Endothelial cell of umbilical vein (primary cell): ENCODE measurements around the gene ACAT1. TPM values are rescaled to one million over a fixed set of nuclear protein-coding genes. Genes with fewer than 3 reads are reported as not detected.

Experiments used
- BruUV-seq: library from RNA; stranded (reverse); fragments of 400-500 nt; replicated peaks from 2 replicates; lab custom pipeline; 2021; lab: Mats Ljungman, UMichigan
- CTCF ChIA-PET: fragments of 300-600, 350-600 bp; sonication (Branson Sonifier 250); formaldehyde crosslinking; loops from one replicate; lab custom pipeline; 2021; ENCODE audit warnings: antibody characterized with exemption, inconsistent platforms; lab: Charles Lee
- POLR2A ChIA-PET: fragments of 300-600, 350-600 bp; sonication (Branson Sonifier 250); formaldehyde crosslinking; loops from one replicate; lab custom pipeline; 2021; ENCODE audit warnings: antibody characterized with exemption, inconsistent platforms; lab: Charles Lee
- DNase-seq: peaks from one replicate; pipeline ENCODE4 v3.0.0-alpha.2; 2011; ENCODE audit warnings: low read depth, low spot score
- FAIRE-seq: peaks from 2 replicates; lab custom pipeline; 2011; peaks lifted over from hg19 to GRCh38; lab: Jason Lieb, UNC
- H2AFZ ChIP-seq: 2 replicates; pipeline ENCODE4 v1.6.0; 2012; ENCODE audit warnings: low read depth, low read length, control low read depth, inconsistent platforms
- H3K27ac ChIP-seq: 2 replicates; pipeline ENCODE4 v1.5.1; 2011; ENCODE audit warnings: low read depth, mild to moderate bottlenecking, control low read depth, low read length, moderate library complexity; ENCODE audit not compliant: insufficient read depth
- H3K27me3 ChIP-seq, 2 experiments: 2 replicates each; pipeline versions ENCODE4 v1.6.0 to v1.6.1; 2011; ENCODE audit warnings: low read length in 2 of 2, mixed read lengths in 1 of 2; ENCODE audit not compliant: control insufficient read depth in 2 of 2, insufficient read depth in 2 of 2
- H3K36me3 ChIP-seq, 2 experiments: 2 replicates in 1 of 2; 3 replicates in 1 of 2; pipeline ENCODE4 v1.5.1; 2011; ENCODE audit warnings: low read length in 2 of 2, mild to moderate bottlenecking in 1 of 2, moderate library complexity in 1 of 2; ENCODE audit not compliant: control insufficient read depth in 2 of 2, insufficient read depth in 2 of 2; ENCODE audit errors: extremely low read depth in 1 of 2
- H3K4me1 ChIP-seq: 3 replicates; pipeline ENCODE4 v1.5.1; 2011; ENCODE audit warnings: mild to moderate bottlenecking, low read length; ENCODE audit not compliant: control insufficient read depth, insufficient read depth; ENCODE audit errors: extremely low read depth
- H3K4me2 ChIP-seq: 2 replicates; pipeline ENCODE4 v1.6.1; 2011; ENCODE audit warnings: low read length, control low read depth, mixed read lengths; ENCODE audit not compliant: insufficient read depth
- H3K4me3 ChIP-seq, 3 experiments: fragments of 200-600 bp in 1 of 3; sonication (generic), shearing (Covaris generic) in 1 of 3; replicated peaks in 1 of 3; 2 replicates each; pipeline ENCODE4 v1.5.1; 2011 to 2016; ENCODE audit warnings: control low read depth in 3 of 3, low read length in 3 of 3, mild to moderate bottlenecking in 2 of 3, inconsistent platforms in 1 of 3, low read depth in 1 of 3, moderate library complexity in 1 of 3; ENCODE audit not compliant: insufficient read depth in 1 of 3
- H3K79me2 ChIP-seq: 2 replicates; pipeline ENCODE4 v1.6.0; 2012; ENCODE audit warnings: low read length, inconsistent platforms; ENCODE audit not compliant: control insufficient read depth, insufficient read depth
- H3K9ac ChIP-seq: replicated peaks from 2 replicates; pipeline ENCODE3; 2011; ENCODE audit warnings: low read length, control low read depth; ENCODE audit not compliant: insufficient read depth; ENCODE audit errors: extremely low read depth
- H3K9me1 ChIP-seq: replicated peaks from 3 replicates; pipeline ENCODE4 v1.6.0; 2011; ENCODE audit warnings: mild to moderate bottlenecking, low read length; ENCODE audit not compliant: control insufficient read depth, insufficient read depth; ENCODE audit errors: extremely low read depth
- H3K9me3 ChIP-seq: replicated peaks from 2 replicates; pipeline ENCODE4 v1.5.1; 2012; ENCODE audit warnings: low read length, inconsistent platforms; ENCODE audit not compliant: control insufficient read depth, insufficient read depth
- H4K20me1 ChIP-seq: replicated peaks from 2 replicates; pipeline ENCODE3; 2011; ENCODE audit warnings: mild to moderate bottlenecking, low read length; ENCODE audit not compliant: control insufficient read depth, insufficient read depth; ENCODE audit errors: extremely low read depth
- EZH2 ChIP-seq: IDR thresholded peaks from 2 replicates; pipeline ENCODE4 v1.6.1; 2012; ENCODE audit warnings: borderline replicate concordance, low read depth, mild to moderate bottlenecking, moderate library complexity, low read length, inconsistent platforms; ENCODE audit not compliant: severe bottlenecking
- FOS ChIP-seq: IDR thresholded peaks from 2 replicates; pipeline ENCODE4 v1.6.1; 2011; ENCODE audit warnings: mild to moderate bottlenecking, low read length, moderate library complexity, borderline replicate concordance; ENCODE audit not compliant: insufficient read depth
- GATA2 ChIP-seq: IDR thresholded peaks from 2 replicates; pipeline ENCODE4 v1.7.0; 2011; ENCODE audit warnings: low read depth, mild to moderate bottlenecking, moderate library complexity, mixed read lengths, low read length; ENCODE audit not compliant: insufficient read length, insufficient read depth
- JUN ChIP-seq: IDR thresholded peaks from 2 replicates; pipeline ENCODE4 v1.6.1; 2011; ENCODE audit warnings: borderline replicate concordance, low read depth; ENCODE audit not compliant: insufficient read length, insufficient read depth
- MYC ChIP-seq: IDR thresholded peaks from one replicate; pipeline ENCODE4 v1.6.1; 2011; ENCODE audit warnings: mild to moderate bottlenecking, low read depth, low read length
- POLR2A ChIP-seq: IDR thresholded peaks from 2 replicates; pipeline ENCODE4 v1.6.1; 2012; ENCODE audit warnings: low read depth, mild to moderate bottlenecking, control low read depth, low read length
- POLR2AphosphoS5 ChIP-seq: IDR thresholded peaks from 2 replicates; pipeline ENCODE4 v1.6.1; 2012; ENCODE audit warnings: low read depth, mild to moderate bottlenecking, control low read depth, low read length, moderate library complexity; ENCODE audit not compliant: insufficient read depth
- dilution Hi-C: fragments of 300-500 bp; cut with MboI; formaldehyde crosslinking; loops from one replicate; pipeline ENCODE4 v1.15.0; 2019; ENCODE audit warnings: low sequenced_read_pairs; ENCODE audit not compliant: extremely low pct_ligation_motif_present
- intact Hi-C: fragments of 100-400 bp; cut with micrococcal nuclease; formaldehyde crosslinking; loops from one replicate; pipeline ENCODE4 v1.10.0; 2022
- polyA plus RNA-seq, 4 experiments: library from polyadenylated mRNA; depleted of rRNA in 3 of 4; stranded (reverse) in 3 of 4; unstranded in 1 of 4; fragments of >200 nt; gene quantifications; 2 replicates each; pipeline versions ENCODE4 v1.2.1 to v1.2.3, GENCODE V29; 2011 to 2012; ENCODE audit warnings: missing spikeins in 1 of 4
- total RNA-seq: library from RNA; stranded (reverse); gene quantifications from 2 replicates; pipeline ENCODE4 v1.2.3, GENCODE V29; 2021
- TF ChIP-seq, protein P1 (sequence below), 2 donors: IDR thresholded peaks; 1 replicate in 1 of 2; 2 replicates in 1 of 2; pipeline ENCODE4 v1.5.1; 2011; ENCODE audit warnings: low read length in 2 of 2, mild to moderate bottlenecking in 2 of 2, moderate library complexity in 2 of 2, control low read depth in 1 of 2, inconsistent platforms in 1 of 2, low read depth in 1 of 2; ENCODE audit not compliant: insufficient read depth in 1 of 2; ENCODE audit errors: extremely low read depth in 1 of 2
- TF ChIP-seq, protein P2 (sequence below): IDR thresholded peaks from 2 replicates; pipeline ENCODE4 v1.6.1; 2011; ENCODE audit not compliant: insufficient read depth, insufficient read length

ACAT1 gene
- total and polyA plus RNA-seq, 2 donors (not counting 3 experiments of a cell fraction or from before 2014, with no cell fraction given), result 36.8 to 59.9 TPM

DNA sequence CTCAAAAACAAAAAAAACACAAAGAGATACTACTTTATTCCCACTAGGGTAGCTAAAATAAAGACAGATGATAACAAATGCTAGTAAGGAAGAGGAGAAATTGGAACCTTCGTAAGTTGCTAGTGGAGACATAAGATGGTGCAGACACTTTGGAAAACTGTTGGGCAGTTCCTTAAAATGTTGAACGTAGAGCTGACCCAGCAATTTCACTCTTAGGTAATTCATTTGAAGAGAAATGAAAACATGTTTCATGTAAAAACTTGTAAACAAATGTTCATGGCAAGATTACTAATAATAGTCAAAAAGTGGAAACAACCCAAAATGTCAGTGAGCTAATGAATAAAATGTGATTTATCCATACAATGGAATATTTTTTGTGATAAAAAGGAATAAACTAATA, 29.2 kb upstream of the ACAT1 start:
- Histone ChIP-seq H3K27ac (no peak overlapping the region), H3K4me1 (peaks cover 4% of the 10 kb centered on the region), H3K9me3 (no peaks in the 10 kb centered on the region), H3K9ac (no peak overlapping the region), H3K4me2 (no peak overlapping the region), H3K79me2 (no peaks in the 10 kb centered on the region), H3K27me3 (no peaks in the 10 kb centered on the region), H3K9me1 (no peaks in the 10 kb centered on the region), H2AFZ (no peak overlapping the region), H4K20me1 (no peaks in the 10 kb centered on the region), H3K4me3 (no peak overlapping the region), H3K36me3 (peaks cover 7% of the 10 kb centered on the region in 2 experiments)
- DNase-seq, result no peak
- POLR2A ChIA-PET, result no interaction called here
- CTCF ChIA-PET, result interaction anchor here (1.0 kb wide), 1 partner anchor 9 kb away, joined by 3 read pairs; no protein-coding TSS in a partner anchor
- intact Hi-C loops (no loop called here), dilution Hi-C loops (no loop called here)
- FAIRE-seq, result no peak
- TF ChIP-seq JUN (no peak), POLR2AphosphoS5 (no peak), MYC (no peak), EZH2 (no peak), POLR2A (no peak), FOS (no peak), GATA2 (no peak)
- TF ChIP-seq, protein P1, sequence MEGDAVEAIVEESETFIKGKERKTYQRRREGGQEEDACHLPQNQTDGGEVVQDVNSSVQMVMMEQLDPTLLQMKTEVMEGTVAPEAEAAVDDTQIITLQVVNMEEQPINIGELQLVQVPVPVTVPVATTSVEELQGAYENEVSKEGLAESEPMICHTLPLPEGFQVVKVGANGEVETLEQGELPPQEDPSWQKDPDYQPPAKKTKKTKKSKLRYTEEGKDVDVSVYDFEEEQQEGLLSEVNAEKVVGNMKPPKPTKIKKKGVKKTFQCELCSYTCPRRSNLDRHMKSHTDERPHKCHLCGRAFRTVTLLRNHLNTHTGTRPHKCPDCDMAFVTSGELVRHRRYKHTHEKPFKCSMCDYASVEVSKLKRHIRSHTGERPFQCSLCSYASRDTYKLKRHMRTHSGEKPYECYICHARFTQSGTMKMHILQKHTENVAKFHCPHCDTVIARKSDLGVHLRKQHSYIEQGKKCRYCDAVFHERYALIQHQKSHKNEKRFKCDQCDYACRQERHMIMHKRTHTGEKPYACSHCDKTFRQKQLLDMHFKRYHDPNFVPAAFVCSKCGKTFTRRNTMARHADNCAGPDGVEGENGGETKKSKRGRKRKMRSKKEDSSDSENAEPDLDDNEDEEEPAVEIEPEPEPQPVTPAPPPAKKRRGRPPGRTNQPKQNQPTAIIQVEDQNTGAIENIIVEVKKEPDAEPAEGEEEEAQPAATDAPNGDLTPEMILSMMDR (IDR thresholded peaks at IDR 0.05; ENCODE audit: extremely low read depth in 1 of 2, insufficient read depth in 1 of 2, low read depth in 1 of 2, low read length in 2 of 2), result no peak
- TF ChIP-seq, protein P2, sequence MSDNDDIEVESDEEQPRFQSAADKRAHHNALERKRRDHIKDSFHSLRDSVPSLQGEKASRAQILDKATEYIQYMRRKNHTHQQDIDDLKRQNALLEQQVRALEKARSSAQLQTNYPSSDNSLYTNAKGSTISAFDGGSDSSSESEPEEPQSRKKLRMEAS, result no peak
- no TSS peak for BruUV-seq
